ENCODE data around the gene WDR91.

GRCh38 chr7:135150072-135150782, 61.1 kb downstream of the WDR91 start:
- TF ChIP-seq CTCF (IDR thresholded peaks at IDR 0.05), result no peak
- no peak for TF ChIP-seq EZH2 (IDR thresholded peaks at IDR 0.05)
- TF ChIP-seq EZH2phosphoT487 (IDR thresholded peaks at IDR 0.05), result no peak
